Thoracic aorta (tissue), 2 donors: ENCODE results near the gene SORL1. TPM values are rescaled to one million over a fixed set of nuclear protein-coding genes. Genes with fewer than 3 reads are reported as not detected.
"Not testable (repeated sequence)": the region's sequence is repeated elsewhere in the genome, so short reads cannot be mapped to it uniquely, and the experiment has no call there.

Experiments
- ATAC-seq: fragments of 150-250 bp; one replicate; pipeline ENCODE4 v1.8.0; 2017; ENCODE audit warnings: low read depth; ENCODE audit not compliant: insufficient number of reproducible peaks, low FRiP score
- DNase-seq: peaks from one replicate; pipeline ENCODE4 v3.0.0-alpha.2; 2020; ENCODE audit warnings: low spot score
- H3K27ac ChIP-seq, 2 donors: fragments of 200-600 bp; sonication (generic); 1 replicate in 1 of 2; 2 replicates in 1 of 2; pipeline ENCODE4 v1.5.1; 2016; ENCODE audit warnings: mild to moderate bottlenecking in 2 of 2, moderate library complexity in 2 of 2
- H3K27me3 ChIP-seq: fragments of 200-600 bp; sonication (generic); replicated peaks from 2 replicates; pipeline ENCODE4 v1.6.0; 2016; ENCODE audit warnings: mild to moderate bottlenecking; ENCODE audit not compliant: insufficient read depth
- H3K36me3 ChIP-seq: fragments of 200-600 bp; sonication (generic); one replicate; pipeline ENCODE4 v1.5.1; 2016
- H3K4me1 ChIP-seq, 2 donors: fragments of 200-600 bp; sonication (generic); 1 replicate in 1 of 2; 2 replicates in 1 of 2; pipeline versions ENCODE4 v1.5.1 to v1.6.0; 2016; ENCODE audit warnings: low read depth in 2 of 2, mild to moderate bottlenecking in 1 of 2; ENCODE audit not compliant: control insufficient read depth in 1 of 2
- H3K4me3 ChIP-seq: fragments of 200-600 bp; sonication (generic); 2 replicates; pipeline ENCODE4 v1.5.1; 2016; ENCODE audit warnings: mild to moderate bottlenecking
- H3K9me3 ChIP-seq: fragments of 200-600 bp; sonication (generic); 2 replicates; pipeline ENCODE4 v1.5.1; 2016
- CTCF ChIP-seq: fragments of 200-600 bp; sonication (generic); IDR thresholded peaks from one replicate; pipeline ENCODE4 v1.5.1; 2019; ENCODE audit warnings: antibody characterized with exemption
- total RNA-seq, 2 donors: library from RNA; depleted of rRNA; stranded (reverse); fragments of >200 nt; gene quantifications; one replicate each; pipeline versions ENCODE4 v1.1.0 to v1.2.3, GENCODE V29; 2016

SORL1 gene, protein sequence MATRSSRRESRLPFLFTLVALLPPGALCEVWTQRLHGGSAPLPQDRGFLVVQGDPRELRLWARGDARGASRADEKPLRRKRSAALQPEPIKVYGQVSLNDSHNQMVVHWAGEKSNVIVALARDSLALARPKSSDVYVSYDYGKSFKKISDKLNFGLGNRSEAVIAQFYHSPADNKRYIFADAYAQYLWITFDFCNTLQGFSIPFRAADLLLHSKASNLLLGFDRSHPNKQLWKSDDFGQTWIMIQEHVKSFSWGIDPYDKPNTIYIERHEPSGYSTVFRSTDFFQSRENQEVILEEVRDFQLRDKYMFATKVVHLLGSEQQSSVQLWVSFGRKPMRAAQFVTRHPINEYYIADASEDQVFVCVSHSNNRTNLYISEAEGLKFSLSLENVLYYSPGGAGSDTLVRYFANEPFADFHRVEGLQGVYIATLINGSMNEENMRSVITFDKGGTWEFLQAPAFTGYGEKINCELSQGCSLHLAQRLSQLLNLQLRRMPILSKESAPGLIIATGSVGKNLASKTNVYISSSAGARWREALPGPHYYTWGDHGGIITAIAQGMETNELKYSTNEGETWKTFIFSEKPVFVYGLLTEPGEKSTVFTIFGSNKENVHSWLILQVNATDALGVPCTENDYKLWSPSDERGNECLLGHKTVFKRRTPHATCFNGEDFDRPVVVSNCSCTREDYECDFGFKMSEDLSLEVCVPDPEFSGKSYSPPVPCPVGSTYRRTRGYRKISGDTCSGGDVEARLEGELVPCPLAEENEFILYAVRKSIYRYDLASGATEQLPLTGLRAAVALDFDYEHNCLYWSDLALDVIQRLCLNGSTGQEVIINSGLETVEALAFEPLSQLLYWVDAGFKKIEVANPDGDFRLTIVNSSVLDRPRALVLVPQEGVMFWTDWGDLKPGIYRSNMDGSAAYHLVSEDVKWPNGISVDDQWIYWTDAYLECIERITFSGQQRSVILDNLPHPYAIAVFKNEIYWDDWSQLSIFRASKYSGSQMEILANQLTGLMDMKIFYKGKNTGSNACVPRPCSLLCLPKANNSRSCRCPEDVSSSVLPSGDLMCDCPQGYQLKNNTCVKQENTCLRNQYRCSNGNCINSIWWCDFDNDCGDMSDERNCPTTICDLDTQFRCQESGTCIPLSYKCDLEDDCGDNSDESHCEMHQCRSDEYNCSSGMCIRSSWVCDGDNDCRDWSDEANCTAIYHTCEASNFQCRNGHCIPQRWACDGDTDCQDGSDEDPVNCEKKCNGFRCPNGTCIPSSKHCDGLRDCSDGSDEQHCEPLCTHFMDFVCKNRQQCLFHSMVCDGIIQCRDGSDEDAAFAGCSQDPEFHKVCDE (N-terminal part only)
- total RNA-seq = 10 to 100 TPM; 26.9 to 33.0 TPM

- peak; percentile 66 for ATAC-seq
- Histone ChIP-seq H3K4me1 (peaks cover 7 to 20% of the 10 kb centered on the region in 2 donors), H3K9me3 (no peaks in the 10 kb centered on the region), H3K4me3 (peak within 1 kb of the TSS; percentile 94), H3K27ac (no peak within 1 kb of the TSS), H3K27me3 (no peaks in the 10 kb centered on the region), H3K36me3 (no peaks in the 10 kb centered on the region)
- no peak for DNase-seq
- TF ChIP-seq CTCF = peak; percentile 57
Measured at GRCh38 chr11:121451986-121452608, at the start of gene SORL1. TSS of gene SORL1 (plus strand) at chr11:121452314. CDS start at chr11:121452332, 18 bp downstream.

DNA sequence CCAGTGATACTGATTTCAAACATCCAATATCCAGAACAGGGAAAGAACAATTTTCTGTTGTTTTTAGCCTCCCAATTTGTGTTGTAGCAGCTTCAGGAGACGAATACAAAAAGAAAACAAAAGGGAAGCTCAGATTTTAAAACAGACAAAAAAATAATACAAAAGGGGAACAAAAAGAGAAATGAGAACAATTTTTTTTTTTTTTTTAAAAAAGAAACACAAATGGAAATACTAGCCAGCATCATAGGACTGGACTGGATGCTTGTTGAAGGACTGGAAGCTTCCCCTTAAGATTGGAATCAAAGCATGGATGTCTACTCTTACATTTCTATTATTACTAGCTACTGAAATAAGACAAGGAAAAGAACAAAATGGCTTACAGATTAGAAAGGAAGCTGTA is 46.5 kb upstream of the SORL1 start:
- ATAC-seq (no peak), DNase-seq (no peak)
- Histone ChIP-seq H3K9me3 (no peaks in the 10 kb centered on the region), H3K36me3 (no peaks in the 10 kb centered on the region), H3K27me3 (no peaks in the 10 kb centered on the region), H3K27ac (no peak overlapping the region), H3K4me3 (no peak overlapping the region), H3K4me1 (no peaks in the 10 kb centered on the region)
- no peak for TF ChIP-seq CTCF

DNA sequence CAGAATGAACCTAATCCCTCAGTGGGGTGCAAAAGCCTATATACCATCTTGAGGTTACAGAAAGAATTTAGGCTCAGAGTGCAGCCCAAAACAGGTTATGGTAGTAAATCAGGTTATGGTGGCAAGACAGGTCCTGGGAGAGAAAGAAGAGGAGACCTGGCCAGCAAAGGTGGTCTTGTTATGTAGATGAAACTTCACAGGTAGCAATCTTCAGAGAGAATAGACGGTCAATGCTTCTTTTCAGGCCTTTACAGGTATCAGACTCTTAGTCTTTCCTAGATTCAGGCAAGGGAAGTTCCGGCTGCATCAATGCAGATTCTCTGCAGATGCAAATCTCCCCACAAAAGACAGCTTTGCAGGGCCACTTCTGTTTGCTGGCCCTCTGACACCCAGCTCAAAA is 45.8 kb upstream of the SORL1 start:
- ATAC-seq = no peak
- no peak for TF ChIP-seq CTCF

GRCh38 chr11:121408830-121409229 is 43.3 kb upstream of the SORL1 start:
- no peaks in the 10 kb centered on the region for H3K36me3 ChIP-seq
- DNase-seq = no peak
- H3K27me3 ChIP-seq = no peaks in the 10 kb centered on the region
- H3K4me1 ChIP-seq = no peaks in the 10 kb centered on the region
- ATAC-seq = no peak
- H3K9me3 ChIP-seq = no peaks in the 10 kb centered on the region
- TF ChIP-seq CTCF = no peak
- H3K27ac ChIP-seq = no peak overlapping the region
- H3K4me3 ChIP-seq = no peak overlapping the region

More for the DNA sequence above, 45.8 kb upstream of the SORL1 start:
- H3K27me3 ChIP-seq = no peaks in the 10 kb centered on the region
- no peaks in the 10 kb centered on the region for H3K4me1 ChIP-seq
- DNase-seq = no peak
- H3K9me3 ChIP-seq = no peaks in the 10 kb centered on the region
- H3K27ac ChIP-seq = no peak overlapping the region
- no peak overlapping the region for H3K4me3 ChIP-seq
- H3K36me3 ChIP-seq = no peaks in the 10 kb centered on the region

- not testable (repeated sequence) for H3K36me3 ChIP-seq, DNase-seq, H3K27ac ChIP-seq, ATAC-seq, H3K4me3 ChIP-seq, H3K27me3 ChIP-seq, H3K9me3 ChIP-seq, H3K4me1 ChIP-seq
Measured at GRCh38 chr11:121410041-121410440, 42.1 kb upstream of the SORL1 start.

DNA sequence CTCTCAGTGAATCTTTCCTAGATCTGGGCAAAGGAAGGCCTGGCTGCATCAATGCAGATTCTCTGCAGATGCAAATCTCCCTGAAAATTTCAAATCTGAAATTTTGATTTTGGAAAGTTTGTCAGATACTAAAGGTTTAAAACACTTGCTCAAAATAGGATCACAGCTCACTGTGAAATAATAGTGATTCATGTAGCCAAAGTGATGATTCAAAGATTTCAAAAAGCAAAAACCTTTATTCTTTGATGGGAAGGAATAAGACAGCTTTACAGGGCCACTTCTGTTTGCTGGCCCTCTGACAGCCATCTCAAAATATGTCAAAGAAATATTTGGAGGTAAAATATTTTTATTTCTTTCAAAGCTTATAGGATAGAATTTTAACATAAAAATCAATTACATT is 40.8 kb upstream of the SORL1 start:
- not testable (repeated sequence) for H3K4me3 ChIP-seq, ATAC-seq, H3K27me3 ChIP-seq, H3K36me3 ChIP-seq, H3K27ac ChIP-seq, DNase-seq, H3K9me3 ChIP-seq
- H3K4me1 ChIP-seq = peaks cover 8 to 11% of the 10 kb centered on the region in 2 donors
